H7 (cell line): ENCODE results near the gene SAT1. TPM values are rescaled to one million over a fixed set of nuclear protein-coding genes. Genes with fewer than 3 reads are reported as not detected.
"Not testable (repeated sequence)": the region's sequence is repeated elsewhere in the genome, so short reads cannot be mapped to it uniquely, and the experiment has no call there.

Source experiments
- DNase-seq: peaks from one replicate; pipeline ENCODE4 v3.0.0; 2012
- H3K27me3 ChIP-seq: 2 replicates; pipeline ENCODE4 v1.6.0; 2011; ENCODE audit warnings: mild to moderate bottlenecking, low read length; ENCODE audit not compliant: control insufficient read depth, insufficient read depth
- H3K36me3 ChIP-seq: replicated peaks from 2 replicates; pipeline ENCODE4 v1.5.1; 2011; ENCODE audit warnings: low read length; ENCODE audit not compliant: control insufficient read depth, insufficient read depth
- H3K4me3 ChIP-seq: 2 replicates; pipeline ENCODE4 v1.5.1; 2011; ENCODE audit warnings: low read depth, mild to moderate bottlenecking, control low read depth, low read length, moderate library complexity; ENCODE audit not compliant: insufficient read depth
- total RNA-seq: library from RNA; depleted of rRNA; stranded (reverse); fragments of >200 nt; shearing (Covaris generic); gene quantifications from 2 replicates; pipeline ENCODE4 v1.2.3, GENCODE V29; 2014

SAT1 gene
- total RNA-seq, 1 experiment from 2014 or later: 107 TPM

DNA sequence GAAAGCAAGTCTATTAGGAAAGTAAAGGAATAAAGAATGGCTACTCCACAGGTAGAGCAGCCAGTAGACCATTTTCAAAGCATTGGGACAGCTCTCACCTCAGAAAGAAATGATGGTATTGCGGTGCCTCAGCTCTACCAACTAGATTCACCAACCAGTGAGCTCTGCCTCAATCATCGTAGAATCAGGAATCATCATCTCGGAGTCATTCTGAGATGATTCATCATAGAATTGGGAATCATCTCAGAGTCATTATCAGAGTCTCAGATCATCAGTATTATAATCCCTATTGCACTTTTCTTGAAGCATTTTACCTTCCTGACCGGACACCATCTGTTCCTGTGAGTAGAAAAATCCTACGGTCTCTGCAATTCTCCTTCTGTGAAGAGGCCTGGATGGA is 17.5 kb upstream of the SAT1 start:
- Histone ChIP-seq H3K4me3 (no peak overlapping the region), H3K36me3 (no peaks in the 10 kb centered on the region), H3K27me3 (no peaks in the 10 kb centered on the region)
- no peak for DNase-seq

DNA sequence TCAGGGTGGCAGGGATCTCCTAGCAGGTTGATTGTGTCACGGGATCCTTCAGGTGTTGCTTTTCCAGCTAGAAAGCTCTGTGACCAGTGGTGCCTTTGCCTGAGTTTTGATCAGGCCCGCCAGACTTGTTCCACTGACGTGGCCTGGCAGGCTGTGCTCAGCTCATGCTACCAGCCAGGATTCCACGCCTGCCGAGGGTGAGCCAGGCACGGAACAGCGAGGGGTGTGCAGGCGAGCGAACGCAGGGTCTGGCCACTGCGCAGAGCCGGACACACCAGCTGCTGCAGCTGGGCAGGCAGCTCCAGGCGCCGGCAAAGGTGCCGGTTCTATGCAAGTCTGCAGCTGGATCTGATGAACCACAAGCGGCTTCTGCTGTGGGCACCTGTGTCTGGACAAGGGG is 17.1 kb upstream of the SAT1 start:
- Histone ChIP-seq H3K27me3 (no peaks in the 10 kb centered on the region), H3K4me3 (no peak overlapping the region), H3K36me3 (no peaks in the 10 kb centered on the region)
- no peak for DNase-seq

DNA sequence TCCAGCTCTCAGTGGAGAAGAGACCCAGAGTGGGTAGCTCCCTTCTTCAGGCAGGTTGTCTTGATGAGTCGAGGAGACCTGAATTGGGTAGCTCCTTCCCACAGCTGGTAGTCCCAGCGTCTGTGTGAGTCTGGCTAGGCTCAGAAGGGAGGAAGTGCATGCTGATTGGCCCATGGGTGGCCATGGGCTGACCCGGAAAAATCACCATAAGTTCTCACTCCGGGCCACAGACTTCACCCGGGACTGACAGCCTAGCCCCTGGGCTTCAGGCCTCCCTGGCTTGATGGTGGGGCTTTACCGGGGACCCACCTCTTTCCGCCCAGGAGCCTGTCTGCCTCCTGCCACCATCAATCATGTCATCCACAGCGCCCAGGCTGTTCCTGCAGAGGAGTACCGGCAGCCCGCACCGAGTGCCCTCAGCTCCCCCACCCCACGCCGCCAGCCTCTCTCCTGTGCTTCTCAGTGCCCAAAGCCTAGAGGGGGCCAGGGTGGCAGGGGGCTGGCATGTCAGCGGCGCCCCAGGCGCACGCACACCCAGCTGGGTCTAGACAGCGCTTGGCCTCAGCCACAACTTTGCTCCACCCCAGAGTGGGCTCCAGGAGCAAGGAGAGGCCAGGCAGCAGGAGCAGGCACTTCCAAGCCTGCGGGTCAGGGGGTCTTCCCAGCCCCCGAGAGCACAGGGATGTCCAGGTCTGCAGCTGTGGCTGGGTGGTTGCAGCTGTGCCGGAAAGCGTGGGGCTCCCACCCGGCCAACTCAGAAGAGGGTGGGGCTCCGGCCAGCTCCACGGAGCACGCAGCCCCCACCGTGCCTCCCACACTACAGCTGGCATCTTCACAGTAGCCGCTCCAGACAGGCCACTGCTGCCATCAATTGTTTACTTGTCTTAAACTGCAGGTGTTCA is 16.1 kb upstream of the SAT1 start:
- Histone ChIP-seq H3K27me3 (no peaks in the 10 kb centered on the region), H3K36me3 (no peaks in the 10 kb centered on the region), H3K4me3 (no peak overlapping the region)
- no peak for DNase-seq

DNA sequence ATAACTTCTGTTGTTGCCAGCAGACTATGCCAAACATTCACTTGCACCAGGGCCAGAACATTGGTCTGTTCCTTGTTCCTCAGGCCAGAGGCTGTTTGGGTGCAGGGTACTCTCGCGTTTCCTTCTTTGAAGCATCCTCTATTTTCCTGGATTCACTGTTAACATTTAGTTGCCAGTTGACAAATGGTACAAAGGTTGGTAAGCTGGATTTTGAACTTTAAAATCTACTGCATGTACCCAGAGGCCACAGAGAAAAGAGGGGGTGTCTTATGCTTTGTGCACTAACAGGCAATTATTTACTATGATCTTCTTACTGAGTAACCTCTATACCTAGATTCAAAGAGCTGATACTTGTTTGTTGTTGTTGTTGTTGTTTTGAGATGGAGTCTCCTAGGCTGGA is 12.8 kb upstream of the SAT1 start:
- no peaks in the 10 kb centered on the region for H3K27me3 ChIP-seq
- no peak for DNase-seq
- H3K36me3 ChIP-seq: no peaks in the 10 kb centered on the region
- H3K4me3 ChIP-seq: no peak overlapping the region

DNA sequence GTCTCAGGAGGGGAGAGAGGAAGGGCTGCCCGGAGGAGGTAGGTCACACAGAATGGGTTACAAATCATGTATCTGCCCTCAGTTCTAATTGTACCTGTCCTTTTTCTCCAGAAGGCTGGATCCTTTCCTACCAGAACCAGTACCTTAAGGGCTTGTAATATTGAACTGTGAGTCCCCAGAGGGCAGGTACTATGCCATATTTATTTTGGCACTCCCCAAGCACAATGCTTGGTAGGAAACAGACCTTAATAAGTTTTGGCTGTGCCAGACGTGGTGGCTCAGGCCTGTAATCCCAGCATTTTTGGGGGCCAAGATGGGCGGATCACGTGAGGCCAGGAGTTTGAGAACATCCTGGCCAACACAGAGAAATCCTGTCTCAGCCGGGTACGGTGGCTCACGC is 11.9 kb upstream of the SAT1 start:
- H3K27me3 ChIP-seq, H3K36me3 ChIP-seq, H3K4me3 ChIP-seq, DNase-seq: not testable (repeated sequence)

DNA sequence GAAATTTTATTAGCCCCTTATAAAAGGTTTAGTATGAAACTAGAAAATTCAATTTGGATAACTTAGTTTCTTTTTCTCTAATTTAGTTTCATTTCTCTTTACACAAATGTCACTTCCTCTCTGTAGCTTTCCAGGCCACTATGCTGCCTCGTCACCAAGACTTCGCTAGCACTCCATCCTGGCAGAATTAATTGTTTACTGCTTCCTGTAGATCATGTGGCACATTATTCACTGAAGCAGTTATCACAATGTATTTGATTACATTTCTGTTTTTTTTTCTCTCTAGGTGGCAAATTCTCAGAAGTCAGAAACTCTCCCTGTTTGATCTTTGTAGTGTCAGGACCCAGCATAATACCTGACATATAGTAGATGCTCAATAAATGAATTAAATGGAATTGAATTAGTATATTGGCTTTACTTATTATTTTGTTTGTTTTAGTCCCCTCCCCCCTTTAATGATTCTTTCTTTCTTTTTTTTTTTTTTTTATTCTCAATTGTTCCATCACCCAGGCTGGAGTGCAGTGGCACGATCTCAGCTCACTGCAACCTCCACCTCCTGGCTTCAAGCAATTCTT is 9.3 kb upstream of the SAT1 start:
- H3K36me3 ChIP-seq: no peaks in the 10 kb centered on the region
- DNase-seq: no peak
- no peaks in the 10 kb centered on the region for H3K27me3 ChIP-seq
- H3K4me3 ChIP-seq: no peak overlapping the region

DNA sequence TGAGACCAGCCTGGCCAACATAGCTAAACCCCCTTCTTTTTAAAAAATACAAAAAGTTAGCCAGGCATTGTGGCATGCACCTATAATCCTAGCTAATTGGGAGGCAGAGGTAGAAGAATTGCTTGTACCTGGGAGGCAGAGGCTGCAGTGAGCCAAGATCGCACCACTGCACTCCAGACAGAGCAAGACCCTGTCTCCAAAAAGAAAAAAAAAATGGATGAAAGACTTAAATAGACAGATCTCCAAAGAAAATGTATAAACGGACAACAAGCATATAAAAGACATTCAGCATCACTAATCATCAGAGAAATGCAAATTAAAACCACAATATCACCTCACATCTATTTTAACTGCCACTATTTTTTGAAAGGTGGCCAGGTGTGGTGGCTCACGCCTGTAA is 6.6 kb upstream of the SAT1 start:
- Histone ChIP-seq H3K4me3 (no peak overlapping the region), H3K36me3 (no peaks in the 10 kb centered on the region), H3K27me3 (no peaks in the 10 kb centered on the region)
- no peak for DNase-seq

DNA sequence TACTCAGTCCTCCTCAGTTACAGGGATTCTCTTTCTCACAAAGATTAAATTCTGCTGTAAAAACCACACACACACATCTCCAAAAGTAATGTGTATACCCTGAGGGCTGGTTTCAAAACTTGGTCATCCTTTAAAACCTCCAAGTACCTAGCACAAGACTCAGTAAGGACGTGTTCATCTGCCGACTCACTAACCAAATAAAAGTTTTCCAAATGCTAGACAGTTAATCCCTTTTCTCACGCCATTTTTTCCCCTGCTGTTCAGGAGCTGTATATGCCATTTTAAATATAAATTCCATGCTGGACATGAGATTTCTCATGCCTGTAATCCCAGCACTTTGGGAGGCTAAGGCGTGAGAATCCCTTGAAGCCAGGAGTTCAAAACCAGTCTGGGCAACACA is 3.9 kb upstream of the SAT1 start:
- H3K4me3 ChIP-seq: no peak overlapping the region
- DNase-seq: no peak
- no peaks in the 10 kb centered on the region for H3K36me3 ChIP-seq
- no peaks in the 10 kb centered on the region for H3K27me3 ChIP-seq

DNA sequence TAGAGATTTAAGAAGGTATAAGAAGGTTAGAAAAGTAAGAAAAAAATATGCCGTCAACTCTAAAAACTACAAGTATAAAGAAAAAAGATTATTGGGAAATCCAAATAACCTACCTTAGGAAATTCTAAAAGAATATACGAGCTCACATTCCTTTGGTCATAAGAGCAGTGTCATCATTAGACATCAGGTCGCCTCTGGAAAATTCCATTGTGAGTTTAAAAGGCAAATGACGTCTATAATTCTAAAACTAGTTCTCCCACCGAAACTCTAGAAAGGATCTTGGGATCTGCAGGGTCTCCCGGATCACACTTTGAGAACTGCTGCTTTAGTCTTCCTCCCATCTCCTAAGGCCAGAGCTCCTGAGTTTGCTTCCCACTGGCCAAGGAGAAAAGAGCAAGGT is 518 bp upstream of the SAT1 start:
- no peak for DNase-seq
- H3K4me3 ChIP-seq: no peak overlapping the region
- H3K27me3 ChIP-seq: no peaks in the 10 kb centered on the region
- peaks cover 4% of the 10 kb centered on the region for H3K36me3 ChIP-seq

DNA sequence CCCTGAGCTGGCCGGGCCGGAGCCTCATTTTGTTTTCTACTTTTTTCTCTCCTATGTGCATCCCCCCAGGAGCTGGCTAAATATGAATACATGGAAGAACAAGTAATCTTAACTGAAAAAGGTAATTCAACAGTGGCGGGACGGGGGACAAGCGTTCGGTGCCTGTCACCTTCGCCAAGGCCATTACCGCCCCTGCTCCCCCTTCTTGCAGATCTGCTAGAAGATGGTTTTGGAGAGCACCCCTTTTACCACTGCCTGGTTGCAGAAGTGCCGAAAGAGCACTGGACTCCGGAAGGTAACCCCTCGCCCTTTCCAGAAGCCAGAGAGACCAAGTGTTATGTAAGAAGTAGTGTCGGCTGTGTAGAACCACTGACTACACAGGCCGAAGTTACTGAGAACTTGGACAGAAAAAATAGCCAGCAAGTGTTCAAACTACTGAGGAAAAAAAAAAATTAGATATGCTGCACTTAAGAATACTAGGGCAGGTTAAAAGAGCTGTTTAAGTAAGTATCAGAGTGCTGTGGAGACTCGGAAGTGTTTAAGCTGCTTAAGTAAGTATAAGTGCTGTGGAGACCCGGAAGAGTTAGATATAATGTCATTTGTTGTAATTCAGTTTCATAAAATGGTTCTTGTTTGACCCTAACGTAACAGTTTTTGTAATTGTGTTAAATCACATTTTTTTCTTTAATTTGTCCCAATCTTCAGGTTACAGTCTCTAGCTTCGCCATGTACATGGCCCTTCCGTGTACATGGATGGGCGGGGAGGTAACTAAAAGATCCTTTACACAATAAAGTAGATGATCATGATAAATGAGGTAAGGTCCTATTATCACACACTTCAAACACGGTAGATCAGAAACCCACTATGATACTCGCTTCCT is 856 bp downstream of the SAT1 start:
- no peak for DNase-seq
- peaks cover 4% of the 10 kb centered on the region for H3K36me3 ChIP-seq
- H3K27me3 ChIP-seq: no peaks in the 10 kb centered on the region
- H3K4me3 ChIP-seq: peak overlapping the region; percentile 90

DNA sequence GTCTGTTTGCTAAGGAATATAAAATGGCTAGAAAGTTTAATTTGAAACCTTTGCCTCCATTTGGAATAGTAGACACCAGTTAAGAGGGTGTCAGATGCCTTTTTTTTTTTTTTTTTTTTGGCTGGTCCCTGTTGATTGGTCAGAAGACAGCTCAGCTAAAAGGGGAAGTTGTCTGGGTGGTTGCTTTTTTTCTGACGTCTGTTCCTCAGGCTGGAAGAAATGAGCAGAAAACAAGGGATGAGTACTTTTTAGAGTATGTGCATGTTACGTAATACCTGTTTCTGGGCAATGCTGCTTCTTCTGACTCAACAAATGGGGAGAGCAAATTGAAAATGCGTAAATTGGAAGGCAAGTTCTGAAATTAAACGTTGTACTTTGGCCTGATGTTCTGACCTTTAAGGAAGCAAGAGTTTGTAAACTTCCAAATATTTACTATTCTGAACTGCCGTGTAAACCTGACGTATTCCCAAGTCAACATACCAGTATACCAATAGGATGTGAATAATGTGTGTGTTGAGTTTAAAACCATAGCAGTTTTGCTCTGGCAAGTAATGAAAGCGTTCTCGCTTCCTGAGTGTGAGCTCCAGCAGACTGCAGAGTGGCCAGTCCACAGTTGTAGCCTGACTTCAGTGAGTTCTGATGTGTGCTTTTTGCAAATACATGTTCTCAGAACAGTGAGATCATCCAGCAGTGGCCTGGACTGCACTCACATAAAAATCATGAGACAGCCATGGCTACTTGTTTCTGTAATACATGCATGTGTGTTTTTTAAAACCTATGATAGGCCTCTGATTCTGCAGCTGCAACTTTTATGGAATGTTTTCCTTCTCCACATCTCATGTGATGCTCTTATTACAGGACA is 1.7 kb downstream of the SAT1 start:
- Histone ChIP-seq H3K4me3 (no peak overlapping the region; the same call in 1 of the 2 replicates), H3K27me3 (no peaks in the 10 kb centered on the region), H3K36me3 (peaks cover 4% of the 10 kb centered on the region)
- no peak for DNase-seq

DNA sequence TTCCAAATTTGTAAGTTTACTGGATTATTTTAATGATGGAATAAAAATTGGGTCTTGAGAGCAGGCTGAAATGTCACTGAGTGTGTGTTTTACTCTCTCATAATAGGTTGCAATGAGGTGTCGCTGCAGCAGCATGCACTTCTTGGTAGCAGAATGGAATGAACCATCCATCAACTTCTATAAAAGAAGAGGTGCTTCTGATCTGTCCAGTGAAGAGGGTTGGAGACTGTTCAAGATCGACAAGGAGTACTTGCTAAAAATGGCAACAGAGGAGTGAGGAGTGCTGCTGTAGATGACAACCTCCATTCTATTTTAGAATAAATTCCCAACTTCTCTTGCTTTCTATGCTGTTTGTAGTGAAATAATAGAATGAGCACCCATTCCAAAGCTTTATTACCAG is 2.6 kb downstream of the SAT1 start:
- no peak for DNase-seq
- Histone ChIP-seq H3K36me3 (peaks cover 4% of the 10 kb centered on the region), H3K27me3 (no peaks in the 10 kb centered on the region), H3K4me3 (no peak overlapping the region)

DNA sequence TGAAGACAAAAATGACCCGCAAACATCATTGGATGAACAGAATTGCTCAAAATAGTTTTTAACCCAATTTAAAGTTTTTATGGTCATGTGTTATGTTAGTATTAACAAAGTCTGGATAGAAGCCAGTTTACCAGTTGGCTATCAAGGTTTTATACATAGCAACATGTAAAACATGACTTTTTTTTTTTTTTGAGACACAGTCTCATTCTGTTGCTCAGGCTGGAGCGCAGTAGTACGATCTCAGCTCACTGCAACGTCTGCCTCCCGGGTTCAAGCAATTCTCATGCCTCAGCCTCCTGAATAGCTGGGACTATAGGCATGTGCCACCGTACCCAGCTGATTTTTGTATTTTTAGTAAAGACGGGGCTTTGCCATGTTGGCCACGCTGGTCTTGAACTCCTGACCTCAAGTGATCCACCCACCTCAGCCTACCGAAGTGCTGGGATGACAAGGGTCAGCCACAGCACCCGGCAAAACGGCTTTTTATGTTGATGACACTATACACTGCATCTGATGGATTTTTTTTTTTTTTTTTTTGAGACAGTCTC is 3.4 kb downstream of the SAT1 start:
- Histone ChIP-seq H3K27me3 (no peaks in the 10 kb centered on the region), H3K4me3 (no peak overlapping the region), H3K36me3 (peaks cover 4% of the 10 kb centered on the region)
- no peak for DNase-seq

DNA sequence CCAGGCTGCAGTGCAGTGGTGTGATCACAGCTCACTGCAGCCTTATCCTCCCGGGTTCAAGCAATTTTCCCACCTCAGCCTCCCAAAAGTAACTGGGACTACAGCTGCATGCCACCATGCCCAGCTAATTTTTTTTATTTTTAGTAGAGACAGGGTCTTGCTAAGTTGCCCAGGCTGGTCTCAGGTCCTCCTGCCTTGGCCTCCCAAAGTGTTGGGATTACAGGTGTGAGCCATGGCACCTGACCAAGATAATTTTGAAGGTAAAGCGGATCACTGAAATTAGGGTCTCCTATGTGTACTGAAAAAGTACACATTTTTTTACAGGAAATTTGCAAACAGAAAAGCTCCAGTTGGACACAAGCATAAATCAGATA is 4.8 kb downstream of the SAT1 start:
- Histone ChIP-seq H3K36me3 (peaks cover 4% of the 10 kb centered on the region), H3K27me3 (no peaks in the 10 kb centered on the region), H3K4me3 (no peak overlapping the region)
- DNase-seq: no peak
